Breast epithelium (tissue), 4 donors: Measurements from ENCODE around the gene DLX6. TPM values are rescaled to one million over a fixed set of nuclear protein-coding genes. Genes with fewer than 3 reads are reported as not detected.

Experiments used
- DNase-seq, 2 donors: peaks; one replicate each; pipeline ENCODE4 v3.0.0-alpha.2; 2019; ENCODE audit warnings: low spot score in 2 of 2
- H3K27ac ChIP-seq, 2 donors: fragments of 200-600 bp; sonication (generic) in 1 of 2; one replicate each; pipeline ENCODE4 v1.5.1; 2016 to 2019; ENCODE audit warnings: mild to moderate bottlenecking in 1 of 2
- H3K27me3 ChIP-seq, 2 donors: fragments of 200-600 bp; sonication (generic) in 1 of 2; one replicate each; pipeline versions ENCODE4 v1.5.1 to v1.6.0; 2017 to 2019; ENCODE audit warnings: control low read depth in 1 of 2, mild to moderate bottlenecking in 1 of 2
- H3K36me3 ChIP-seq: fragments of 200-600 bp; one replicate; pipeline ENCODE4 v1.5.1; 2019
- H3K4me1 ChIP-seq, 2 donors: fragments of 200-600 bp; sonication (generic); one replicate each; pipeline ENCODE4 v1.5.1; 2016 to 2019; ENCODE audit warnings: control low read depth in 1 of 2
- H3K4me3 ChIP-seq, 3 donors: fragments of 200-600 bp; sonication (generic); 1 replicate in 2 of 3; 2 replicates in 1 of 3; pipeline ENCODE4 v1.5.1; 2016 to 2019; ENCODE audit warnings: mild to moderate bottlenecking in 3 of 3, moderate library complexity in 2 of 3
- H3K9me3 ChIP-seq, 2 donors: fragments of 200-600 bp; sonication (generic) in 1 of 2; one replicate each; pipeline ENCODE4 v1.5.1; 2016 to 2019; ENCODE audit warnings: control low read depth in 1 of 2
- POLR2A ChIP-seq: fragments of 450-650 bp; IDR thresholded peaks from one replicate; pipeline ENCODE4 v1.6.1; 2016; ENCODE audit warnings: antibody characterized with exemption, mild to moderate bottlenecking, moderate library complexity
- POLR2AphosphoS5 ChIP-seq, 3 donors: sonication (generic); formaldehyde crosslinking; IDR thresholded peaks; one replicate each; pipeline ENCODE4 v1.6.1; 2017; ENCODE audit warnings: antibody characterized with exemption in 3 of 3
- intact Hi-C: fragments of 100-400 bp; cut with DNase I; formaldehyde crosslinking; loops from one replicate; pipeline ENCODE4 v1.15.1; 2023; ENCODE audit warnings: low total_unique reads
- total RNA-seq, 3 donors: library from RNA; depleted of rRNA; stranded (reverse); fragments of >200 nt; gene quantifications; one replicate each; pipeline ENCODE4 v1.1.0, GENCODE V29; 2016
- TF ChIP-seq, protein P1 (sequence below), 3 donors: fragments of 450-650 bp; IDR thresholded peaks; one replicate each; pipeline ENCODE4 v1.5.1; 2016 to 2017; ENCODE audit warnings: antibody characterized with exemption in 3 of 3, mild to moderate bottlenecking in 3 of 3, moderate library complexity in 3 of 3

Gene DLX6
- total RNA-seq, 3 donors from 2014 or later, result under 0.01 TPM; not detected in 2

DNA sequence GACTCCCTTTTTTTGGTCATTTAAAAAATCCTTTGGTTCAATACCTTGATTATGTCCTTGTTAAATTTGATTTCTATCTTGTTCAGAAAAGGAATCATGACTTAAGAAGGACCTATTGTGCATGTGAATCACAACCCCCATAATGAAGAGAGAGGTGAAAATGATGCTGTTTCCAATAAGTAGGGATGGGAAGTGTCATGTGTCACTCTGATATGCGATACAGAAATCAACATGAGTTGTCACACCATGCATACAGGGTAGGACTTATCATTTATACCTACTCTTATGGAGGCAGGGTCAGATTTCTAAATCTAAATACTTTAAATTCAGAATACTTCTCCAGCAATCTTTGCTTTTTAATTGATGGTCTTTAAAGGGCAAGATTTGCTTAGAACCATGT is 19.4 kb upstream of the DLX6 start:
- no peak for DNase-seq
- TF ChIP-seq POLR2AphosphoS5 (IDR thresholded peaks at IDR 0.05), result no peak
- TF ChIP-seq POLR2A, result no peak
- TF ChIP-seq, protein P1, sequence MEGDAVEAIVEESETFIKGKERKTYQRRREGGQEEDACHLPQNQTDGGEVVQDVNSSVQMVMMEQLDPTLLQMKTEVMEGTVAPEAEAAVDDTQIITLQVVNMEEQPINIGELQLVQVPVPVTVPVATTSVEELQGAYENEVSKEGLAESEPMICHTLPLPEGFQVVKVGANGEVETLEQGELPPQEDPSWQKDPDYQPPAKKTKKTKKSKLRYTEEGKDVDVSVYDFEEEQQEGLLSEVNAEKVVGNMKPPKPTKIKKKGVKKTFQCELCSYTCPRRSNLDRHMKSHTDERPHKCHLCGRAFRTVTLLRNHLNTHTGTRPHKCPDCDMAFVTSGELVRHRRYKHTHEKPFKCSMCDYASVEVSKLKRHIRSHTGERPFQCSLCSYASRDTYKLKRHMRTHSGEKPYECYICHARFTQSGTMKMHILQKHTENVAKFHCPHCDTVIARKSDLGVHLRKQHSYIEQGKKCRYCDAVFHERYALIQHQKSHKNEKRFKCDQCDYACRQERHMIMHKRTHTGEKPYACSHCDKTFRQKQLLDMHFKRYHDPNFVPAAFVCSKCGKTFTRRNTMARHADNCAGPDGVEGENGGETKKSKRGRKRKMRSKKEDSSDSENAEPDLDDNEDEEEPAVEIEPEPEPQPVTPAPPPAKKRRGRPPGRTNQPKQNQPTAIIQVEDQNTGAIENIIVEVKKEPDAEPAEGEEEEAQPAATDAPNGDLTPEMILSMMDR (IDR thresholded peaks at IDR 0.05), result no peak
- Histone ChIP-seq H3K27ac (no peak overlapping the region), H3K4me1 (no peaks in the 10 kb centered on the region), H3K27me3 (peaks cover 0 to 76% of the 10 kb centered on the region in 2 donors), H3K9me3 (no peaks in the 10 kb centered on the region), H3K36me3 (no peaks in the 10 kb centered on the region), H3K4me3 (no peak overlapping the region)
- intact Hi-C loops, result no loop called here

GRCh38 chr7:96986901-96987300 is 18.5 kb upstream of the DLX6 start:
- no peak for DNase-seq
- H3K4me1 ChIP-seq, result no peaks in the 10 kb centered on the region
- no peaks in the 10 kb centered on the region for H3K9me3 ChIP-seq
- no peak overlapping the region for H3K4me3 ChIP-seq
- peaks cover 0 to 80% of the 10 kb centered on the region in 2 donors for H3K27me3 ChIP-seq
- H3K36me3 ChIP-seq, result no peaks in the 10 kb centered on the region
- TF ChIP-seq POLR2A, result no peak
- TF ChIP-seq, protein P1 (IDR thresholded peaks at IDR 0.05), result no peak
- TF ChIP-seq POLR2AphosphoS5 (IDR thresholded peaks at IDR 0.05), result no peak
- intact Hi-C loops, result no loop called here
- no peak overlapping the region for H3K27ac ChIP-seq

DNA sequence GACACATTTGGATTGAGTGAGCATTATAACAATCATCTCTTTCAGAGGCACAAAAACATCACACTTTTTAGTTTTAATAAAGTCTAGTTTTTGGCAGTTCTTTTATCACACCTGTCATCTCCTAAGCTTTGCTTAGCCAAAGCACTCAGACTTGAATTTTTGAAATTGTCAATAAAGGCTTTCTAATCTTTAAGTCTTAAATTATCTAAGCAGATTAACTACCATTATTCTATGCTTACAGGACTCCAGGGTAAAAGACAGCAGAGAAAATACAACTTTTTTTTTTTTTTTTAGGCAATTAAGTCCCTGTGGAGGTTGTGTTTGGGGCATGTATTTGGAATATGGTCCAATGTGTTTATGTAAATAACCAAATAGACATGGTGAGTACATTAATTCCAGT is 17.6 kb upstream of the DLX6 start:
- no peak overlapping the region for H3K27ac ChIP-seq
- no peaks in the 10 kb centered on the region for H3K9me3 ChIP-seq
- TF ChIP-seq, protein P1 (IDR thresholded peaks at IDR 0.05), result no peak
- TF ChIP-seq POLR2A, result no peak
- TF ChIP-seq POLR2AphosphoS5 (IDR thresholded peaks at IDR 0.05), result no peak
- no peaks in the 10 kb centered on the region for H3K4me1 ChIP-seq
- H3K36me3 ChIP-seq, result no peaks in the 10 kb centered on the region
- H3K4me3 ChIP-seq, result no peak overlapping the region
- DNase-seq, result no peak
- intact Hi-C loops, result no loop called here
- peaks cover 3 to 86% of the 10 kb centered on the region in 2 donors for H3K27me3 ChIP-seq

GRCh38 chr7:96989241-96989858 is 16.0 kb upstream of the DLX6 start:
- Histone ChIP-seq H3K27ac (no peak overlapping the region), H3K27me3 (peaks cover 3 to 97% of the 10 kb centered on the region in 2 donors), H3K4me3 (no peak overlapping the region), H3K9me3 (no peaks in the 10 kb centered on the region), H3K4me1 (no peaks in the 10 kb centered on the region), H3K36me3 (no peaks in the 10 kb centered on the region)
- TF ChIP-seq POLR2AphosphoS5 (IDR thresholded peaks at IDR 0.05) (no peak), POLR2A (no peak)
- TF ChIP-seq, protein P1 (IDR thresholded peaks at IDR 0.05), result no peak
- DNase-seq, result no peak
- intact Hi-C loops, result no loop called here

GRCh38 chr7:96989859-96990317 is 15.5 kb upstream of the DLX6 start:
- no peaks in the 10 kb centered on the region for H3K4me1 ChIP-seq
- TF ChIP-seq, protein P1 (IDR thresholded peaks at IDR 0.05), result no peak
- TF ChIP-seq POLR2A (no peak), POLR2AphosphoS5 (IDR thresholded peaks at IDR 0.05) (no peak)
- H3K36me3 ChIP-seq, result no peaks in the 10 kb centered on the region
- no peak overlapping the region for H3K27ac ChIP-seq
- H3K9me3 ChIP-seq, result no peaks in the 10 kb centered on the region
- H3K4me3 ChIP-seq, result no peak overlapping the region
- DNase-seq, result no peak
- intact Hi-C loops, result no loop called here
- peaks cover 3 to 98% of the 10 kb centered on the region in 2 donors for H3K27me3 ChIP-seq
